ENCODE results near the gene SLC44A3.

The SLC44A3 gene

DNA sequence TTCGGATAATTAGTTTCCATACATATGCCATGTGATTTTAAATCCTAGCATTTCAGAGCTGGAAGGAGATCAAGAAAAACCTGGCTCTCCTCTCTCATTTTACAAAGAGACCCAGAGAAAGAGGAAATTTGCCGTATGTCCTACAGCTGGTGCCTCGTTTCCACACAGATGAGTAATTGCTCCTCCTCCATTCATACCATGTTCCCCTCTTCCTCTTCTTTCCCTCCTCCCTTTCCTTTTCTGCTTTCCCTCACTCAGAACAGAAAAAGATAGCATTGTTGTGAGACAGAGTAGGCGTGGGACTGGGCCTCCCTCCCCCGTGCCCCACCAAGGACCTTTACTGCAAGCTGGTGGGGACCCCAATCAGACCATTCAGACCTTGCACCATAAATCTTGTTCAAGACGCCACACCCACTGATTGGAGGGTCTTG lies 13.7 kb upstream of the SLC44A3 start:
- in situ Hi-C loops (cut with MboI; ENCODE audit: low sequenced_read_pairs), result loop anchor here (25.0 kb wide), 2 partner anchors 469 to 744 kb away; no protein-coding TSS in a partner anchor
- no peak overlapping the region for H3K4me3 ChIP-seq
- no peaks in the 10 kb centered on the region for H3K36me3 ChIP-seq (replicated peaks)
- no peaks in the 10 kb centered on the region for H3K27me3 ChIP-seq (ENCODE audit: low read depth)
- H3K4me1 ChIP-seq, result peaks cover 24% of the 10 kb centered on the region
- DNase-seq (ENCODE audit: low spot score in 2 of 2), result no peak
- H3K9me3 ChIP-seq, result no peaks in the 10 kb centered on the region

DNA sequence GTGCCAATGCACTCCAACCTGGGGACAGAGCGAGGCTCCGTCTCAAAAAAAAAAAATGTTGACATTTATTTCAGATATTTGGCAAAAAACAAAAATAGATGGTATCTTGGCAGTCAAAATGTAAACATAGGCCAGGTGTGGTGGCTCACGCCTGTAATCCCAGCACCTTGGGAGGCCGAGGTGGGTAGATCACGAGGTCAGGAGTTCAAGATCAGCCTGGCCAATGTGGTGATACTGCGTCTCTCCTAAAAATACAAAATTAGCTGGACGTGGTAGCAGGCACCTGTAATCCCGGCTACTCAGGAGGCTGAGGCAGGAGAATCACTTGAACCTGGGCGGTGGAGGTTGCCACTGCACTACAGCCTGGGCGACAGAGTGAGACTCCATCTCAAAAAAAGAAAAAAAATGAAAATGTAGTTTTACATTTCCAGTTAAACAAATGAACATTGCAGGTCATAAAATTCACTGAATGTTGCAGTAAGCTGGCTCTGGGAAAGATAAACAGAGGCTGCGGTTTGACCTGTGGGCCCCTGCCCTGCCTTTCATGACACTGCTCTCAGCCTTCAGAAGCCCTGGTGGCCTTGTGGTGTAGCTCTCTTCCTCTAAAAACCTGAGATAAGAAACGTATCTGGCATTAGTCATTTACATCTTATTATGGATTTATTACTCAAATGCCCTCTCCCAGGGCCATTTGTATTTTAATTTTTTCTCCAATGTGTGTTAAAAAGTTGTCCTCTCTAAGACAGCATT lies 12.2 kb upstream of the SLC44A3 start:
- Histone ChIP-seq H3K36me3 (replicated peaks) (no peaks in the 10 kb centered on the region), H3K27me3 (ENCODE audit: low read depth) (no peaks in the 10 kb centered on the region), H3K4me1 (peaks cover 20% of the 10 kb centered on the region), H3K4me3 (no peak overlapping the region), H3K9me3 (no peaks in the 10 kb centered on the region)
- peak in 1 of 2 experiments; percentile 48 for DNase-seq (ENCODE audit: low spot score in 2 of 2)
- in situ Hi-C loops (cut with MboI; ENCODE audit: low sequenced_read_pairs), result loop anchor here (25.0 kb wide), 2 partner anchors 471 to 746 kb away; no protein-coding TSS in a partner anchor

DNA sequence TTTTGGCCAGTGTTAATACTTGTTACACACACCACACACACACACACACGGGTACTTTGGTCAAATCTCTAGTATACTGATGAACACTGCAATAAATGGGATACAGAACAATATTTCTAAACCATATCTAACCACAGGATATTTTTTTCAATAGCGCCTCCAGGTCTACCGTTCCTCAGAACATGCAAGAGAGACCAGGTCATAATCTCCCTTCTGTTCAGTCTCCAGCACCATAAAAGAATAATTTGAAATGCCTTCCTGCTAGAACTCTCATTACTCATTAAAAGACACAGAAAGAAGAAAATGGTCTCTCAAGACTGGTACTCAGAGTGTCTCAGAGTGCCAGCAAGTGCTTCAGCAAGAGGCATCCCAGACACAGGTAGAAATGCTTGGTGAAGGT lies 11.5 kb upstream of the SLC44A3 start:
- no peaks in the 10 kb centered on the region for H3K9me3 ChIP-seq
- H3K36me3 ChIP-seq (replicated peaks), result no peaks in the 10 kb centered on the region
- DNase-seq (ENCODE audit: low spot score in 2 of 2), result no peak
- H3K4me3 ChIP-seq, result no peak overlapping the region
- peaks cover 20% of the 10 kb centered on the region for H3K4me1 ChIP-seq
- H3K27me3 ChIP-seq (ENCODE audit: low read depth), result no peaks in the 10 kb centered on the region
- in situ Hi-C loops (cut with MboI; ENCODE audit: low sequenced_read_pairs), result loop anchor here (25.0 kb wide), 2 partner anchors 471 to 746 kb away; no protein-coding TSS in a partner anchor

DNA sequence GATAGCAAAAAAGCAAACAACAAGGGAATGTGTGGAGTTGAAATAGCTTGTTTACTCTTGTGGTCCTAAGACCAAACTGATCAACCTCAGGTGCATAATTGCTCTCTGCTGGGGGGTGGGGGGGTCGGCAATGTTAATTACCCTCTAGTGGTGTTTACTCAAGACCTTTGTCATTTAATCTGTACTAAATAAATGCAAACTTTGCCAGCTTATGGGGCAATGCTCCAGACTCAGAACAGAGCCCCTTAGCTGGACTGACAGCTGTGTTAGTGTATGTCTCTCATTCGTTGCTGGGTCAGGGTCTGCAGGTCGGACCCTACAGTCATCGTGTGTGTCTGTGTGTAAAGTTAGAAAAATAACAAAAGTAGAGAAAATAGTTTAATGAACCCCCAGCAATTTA lies 7.2 kb upstream of the SLC44A3 start:
- Histone ChIP-seq H3K4me3 (no peak overlapping the region), H3K27me3 (ENCODE audit: low read depth) (no peaks in the 10 kb centered on the region), H3K9me3 (no peaks in the 10 kb centered on the region; the same call in 1 of the 2 replicates), H3K4me1 (peaks cover 18% of the 10 kb centered on the region), H3K36me3 (replicated peaks) (no peaks in the 10 kb centered on the region)
- DNase-seq (ENCODE audit: low spot score in 2 of 2), result no peak
- in situ Hi-C loops (cut with MboI; ENCODE audit: low sequenced_read_pairs), result loop anchor here (25.0 kb wide), 2 partner anchors 476 to 751 kb away; no protein-coding TSS in a partner anchor

DNA sequence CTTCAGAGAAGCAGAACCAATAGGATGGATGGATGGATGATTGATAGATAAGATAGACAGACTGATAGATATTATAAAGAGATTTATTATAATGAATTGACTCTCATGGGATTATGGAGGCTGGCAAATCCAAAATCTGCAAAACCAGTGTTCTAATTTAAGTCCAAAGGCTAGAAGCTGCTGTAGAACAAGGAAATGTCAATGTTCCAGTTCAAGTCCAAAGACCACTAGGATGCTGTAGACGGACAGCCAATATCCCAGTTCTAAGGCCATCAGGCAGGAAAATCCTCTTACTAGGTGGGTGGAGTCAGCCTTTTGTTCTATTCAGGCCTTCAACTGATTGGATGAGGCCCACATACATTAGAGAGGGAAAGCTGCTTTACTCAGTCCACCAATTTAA lies 4.1 kb upstream of the SLC44A3 start:
- no peak for DNase-seq (ENCODE audit: low spot score in 2 of 2)
- no peaks in the 10 kb centered on the region for H3K27me3 ChIP-seq (ENCODE audit: low read depth)
- no peak overlapping the region for H3K4me3 ChIP-seq
- in situ Hi-C loops (cut with MboI; ENCODE audit: low sequenced_read_pairs), result loop anchor here (25.0 kb wide), 2 partner anchors 479 to 754 kb away; no protein-coding TSS in a partner anchor
- no peaks in the 10 kb centered on the region for H3K36me3 ChIP-seq (replicated peaks)
- H3K4me1 ChIP-seq, result peaks cover 2% of the 10 kb centered on the region; the same call in 1 of the 2 replicates
- no peaks in the 10 kb centered on the region; the same call in 1 of the 2 replicates for H3K9me3 ChIP-seq

DNA sequence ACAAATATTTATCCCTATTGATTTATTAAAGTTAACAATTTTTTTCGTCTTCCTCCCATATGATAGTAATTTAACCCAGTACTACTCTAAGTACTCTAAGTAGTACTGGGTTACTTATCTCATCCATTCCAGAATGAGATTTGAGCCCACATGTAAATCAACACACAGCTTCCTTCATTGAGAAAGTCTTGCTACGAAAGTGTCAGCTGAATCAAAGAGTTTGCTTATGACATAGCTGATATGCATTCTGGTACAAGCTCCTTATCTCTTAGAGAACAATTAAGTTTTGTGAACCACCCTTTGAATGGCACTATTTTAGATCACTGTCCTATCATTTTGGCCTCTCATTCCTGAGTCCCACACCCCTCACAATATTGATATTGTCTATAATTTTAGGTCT lies 2.4 kb upstream of the SLC44A3 start:
- in situ Hi-C loops (cut with MboI; ENCODE audit: low sequenced_read_pairs), result loop anchor here (25.0 kb wide), 2 partner anchors 480 to 755 kb away; no protein-coding TSS in a partner anchor
- no peak for DNase-seq (ENCODE audit: low spot score in 2 of 2)
- Histone ChIP-seq H3K4me3 (no peak overlapping the region), H3K9me3 (no peaks in the 10 kb centered on the region; the same call in 1 of the 2 replicates), H3K36me3 (replicated peaks) (no peaks in the 10 kb centered on the region), H3K4me1 (peaks cover 2% of the 10 kb centered on the region), H3K27me3 (ENCODE audit: low read depth) (no peaks in the 10 kb centered on the region)

DNA sequence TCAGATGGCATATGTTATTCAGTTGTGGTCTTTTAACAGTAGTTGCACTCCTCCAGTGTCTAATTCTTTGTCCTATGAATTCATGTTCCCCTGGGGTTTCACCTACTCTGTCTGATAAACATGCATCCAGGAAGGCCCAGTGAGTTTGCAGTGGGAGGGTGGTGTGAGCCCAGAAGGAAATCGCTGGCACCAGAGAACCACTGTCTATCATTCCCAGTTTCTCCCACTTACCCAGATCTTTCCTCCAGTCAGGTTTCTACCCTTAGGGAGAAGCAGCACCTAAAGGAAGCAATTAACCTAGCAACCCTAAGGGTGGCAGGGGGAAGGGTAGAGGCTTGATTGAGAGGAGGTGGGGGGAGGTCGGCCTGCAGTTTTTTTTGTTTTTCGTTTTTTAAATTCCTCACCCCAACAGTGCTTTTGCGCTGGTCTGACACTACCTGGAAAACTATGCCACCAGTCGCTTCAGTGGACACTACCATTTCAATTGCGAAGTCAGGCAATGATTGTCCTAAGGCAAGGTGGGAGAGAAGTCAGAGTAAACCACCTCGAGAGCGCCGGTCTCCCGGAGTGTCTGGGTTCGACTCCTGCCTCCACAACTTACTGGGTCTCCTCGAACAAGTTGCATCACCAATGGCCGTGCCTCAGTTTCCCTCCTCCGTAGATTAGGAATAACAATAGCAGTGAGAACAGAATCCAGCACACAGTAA lies 766 bp upstream of the SLC44A3 start:
- peak overlapping the region; percentile 43 for H3K4me3 ChIP-seq
- in situ Hi-C loops (cut with MboI; ENCODE audit: low sequenced_read_pairs), result loop anchor here (25.0 kb wide), 2 partner anchors 482 to 757 kb away; no protein-coding TSS in a partner anchor

DNA sequence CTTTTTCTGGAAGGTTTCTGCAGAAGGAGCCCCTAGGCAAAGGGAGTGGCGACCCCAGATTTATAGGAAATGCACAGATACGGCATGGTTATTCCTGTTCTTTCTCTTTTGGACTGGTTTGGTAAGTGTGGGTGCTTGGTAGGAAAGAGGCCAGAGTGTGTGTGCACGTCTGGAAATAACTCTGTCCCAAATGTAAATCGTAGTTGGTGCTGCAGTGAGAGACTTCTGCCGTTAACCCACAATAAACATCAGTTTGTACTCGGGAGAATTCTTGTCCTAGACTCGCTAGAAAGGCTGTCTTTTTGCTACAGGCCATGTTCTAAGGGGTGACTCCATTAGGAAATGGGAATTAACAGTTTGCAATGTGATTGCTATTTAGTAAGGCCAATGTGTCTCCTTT lies 779 bp downstream of the SLC44A3 start:
- DNase-seq (ENCODE audit: low spot score in 2 of 2), result no peak
- H3K9me3 ChIP-seq, result no peaks in the 10 kb centered on the region; the same call in 1 of the 2 replicates
- in situ Hi-C loops (cut with MboI; ENCODE audit: low sequenced_read_pairs), result loop anchor here (25.0 kb wide), 2 partner anchors 484 to 759 kb away; no protein-coding TSS in a partner anchor
- H3K4me3 ChIP-seq, result peak overlapping the region; percentile 43
- no peaks in the 10 kb centered on the region for H3K27me3 ChIP-seq (ENCODE audit: low read depth)
- peaks cover 2% of the 10 kb centered on the region for H3K4me1 ChIP-seq
- no peaks in the 10 kb centered on the region for H3K36me3 ChIP-seq (replicated peaks)

More for the DNA sequence above, 766 bp upstream of the SLC44A3 start:
- no peak for DNase-seq (ENCODE audit: low spot score in 2 of 2)
- peaks cover 2% of the 10 kb centered on the region for H3K4me1 ChIP-seq
- H3K36me3 ChIP-seq (replicated peaks), result no peaks in the 10 kb centered on the region
- no peaks in the 10 kb centered on the region; the same call in 1 of the 2 replicates for H3K9me3 ChIP-seq
- no peaks in the 10 kb centered on the region for H3K27me3 ChIP-seq (ENCODE audit: low read depth)

DNA sequence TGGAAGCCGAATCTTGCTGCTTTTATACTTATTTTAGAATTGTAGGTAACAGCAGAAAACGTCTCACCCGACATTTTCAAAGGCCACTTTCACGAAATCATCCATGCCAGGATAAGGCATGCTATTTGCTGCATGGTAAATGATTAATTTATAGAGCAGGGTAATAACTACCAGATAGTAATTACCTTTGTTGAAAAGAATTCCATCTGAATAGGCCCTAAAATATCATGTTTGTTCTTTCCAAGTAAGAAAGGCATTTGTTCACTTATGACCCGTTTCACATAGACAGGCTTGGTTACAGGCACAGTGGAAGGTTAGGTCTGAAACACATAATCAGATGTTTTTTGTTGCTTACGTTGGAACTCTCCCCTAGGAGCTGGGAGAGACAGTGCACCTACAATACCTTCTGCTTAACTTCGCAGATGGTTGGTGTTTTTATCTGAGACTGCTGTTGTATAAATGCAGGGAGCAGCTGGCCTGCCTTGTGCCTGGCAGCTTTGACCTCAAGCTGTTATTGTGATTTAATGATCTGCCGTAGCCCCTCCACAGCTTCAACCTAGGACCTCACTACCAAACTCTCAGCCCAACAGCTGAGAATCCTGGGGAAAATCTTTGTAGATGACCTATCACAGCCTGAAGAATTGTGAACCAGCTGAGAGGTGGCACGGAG lies 1.6 kb downstream of the SLC44A3 start:
- in situ Hi-C loops (cut with MboI; ENCODE audit: low sequenced_read_pairs), result loop anchor here (25.0 kb wide), 2 partner anchors 484 to 759 kb away; no protein-coding TSS in a partner anchor
- DNase-seq (ENCODE audit: low spot score in 2 of 2), result no peak

DNA sequence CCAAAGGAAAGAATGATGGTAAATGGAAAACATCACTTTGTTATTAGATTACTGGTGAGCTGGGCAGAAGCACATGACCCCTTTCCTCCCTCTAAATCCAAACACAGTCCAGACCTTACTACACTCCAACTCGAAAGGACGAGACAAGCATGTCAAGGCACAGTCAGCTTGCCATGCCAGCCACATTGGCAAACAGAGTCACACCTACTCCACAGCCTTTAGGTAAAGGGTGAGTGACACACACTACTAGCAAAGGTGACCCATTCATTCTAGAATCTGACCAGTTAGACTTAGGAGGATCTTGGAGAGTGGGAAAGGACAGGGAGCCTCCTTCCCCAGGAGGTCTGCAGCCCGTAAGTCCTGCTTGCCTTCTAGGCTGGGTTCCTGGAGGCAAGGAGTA lies 3.0 kb downstream of the SLC44A3 start:
- Histone ChIP-seq H3K9me3 (no peaks in the 10 kb centered on the region), H3K27me3 (ENCODE audit: low read depth) (no peaks in the 10 kb centered on the region), H3K4me3 (no peak overlapping the region), H3K36me3 (replicated peaks) (no peaks in the 10 kb centered on the region), H3K4me1 (peaks cover 2% of the 10 kb centered on the region)
- DNase-seq (ENCODE audit: low spot score in 2 of 2), result no peak
- in situ Hi-C loops (cut with MboI; ENCODE audit: low sequenced_read_pairs), result loop anchor here (25.0 kb wide), 2 partner anchors 486 to 761 kb away; no protein-coding TSS in a partner anchor

More for the DNA sequence above, 1.6 kb downstream of the SLC44A3 start:
- Histone ChIP-seq H3K36me3 (replicated peaks) (no peaks in the 10 kb centered on the region), H3K4me1 (peaks cover 2% of the 10 kb centered on the region), H3K9me3 (no peaks in the 10 kb centered on the region; the same call in 1 of the 2 replicates), H3K27me3 (ENCODE audit: low read depth) (no peaks in the 10 kb centered on the region), H3K4me3 (no peak overlapping the region)

DNA sequence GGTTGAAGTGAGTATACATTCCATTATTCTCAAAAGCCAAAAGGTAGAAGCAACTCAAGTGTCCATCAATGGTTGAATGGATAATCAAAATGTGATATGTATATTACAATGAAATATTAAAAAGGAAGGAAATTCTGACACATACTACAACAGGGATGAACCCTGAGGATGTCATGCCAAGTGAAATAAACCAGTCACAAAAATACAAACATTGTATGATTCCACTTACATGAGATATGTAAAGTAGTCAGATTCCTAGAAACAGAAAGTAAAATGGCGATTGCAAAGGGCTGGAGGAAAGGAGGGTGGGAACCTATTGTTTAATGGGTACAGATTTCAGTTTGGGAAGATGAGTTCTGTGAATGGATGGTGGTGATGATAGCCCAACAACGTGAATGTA lies 5.8 kb downstream of the SLC44A3 start:
- no peaks in the 10 kb centered on the region for H3K27me3 ChIP-seq (ENCODE audit: low read depth)
- no peak for DNase-seq (ENCODE audit: low spot score in 2 of 2)
- no peaks in the 10 kb centered on the region; the same call in 1 of the 2 replicates for H3K4me1 ChIP-seq
- H3K9me3 ChIP-seq, result no peaks in the 10 kb centered on the region
- no peak overlapping the region for H3K4me3 ChIP-seq
- no peaks in the 10 kb centered on the region for H3K36me3 ChIP-seq (replicated peaks)
- in situ Hi-C loops (cut with MboI; ENCODE audit: low sequenced_read_pairs), result no loop called here

DNA sequence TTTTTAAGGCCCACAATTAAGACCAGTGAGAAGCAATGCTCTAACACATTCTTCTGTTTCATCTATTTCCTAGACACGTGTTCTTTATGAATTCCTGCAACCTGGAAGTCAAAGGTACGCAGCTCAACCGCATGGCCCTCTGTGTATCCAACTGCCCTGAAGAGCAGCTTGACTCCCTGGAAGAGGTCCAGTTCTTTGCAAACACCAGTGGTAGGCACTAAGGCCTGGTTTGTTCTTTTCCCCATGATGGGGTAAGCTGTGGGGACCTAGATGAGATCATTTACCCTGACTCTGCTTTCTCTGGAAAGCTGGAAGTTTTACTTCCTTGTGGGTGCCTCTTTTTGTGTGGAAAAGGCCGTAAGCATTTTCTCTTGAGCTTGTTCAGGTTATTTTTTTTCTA lies 7.3 kb downstream of the SLC44A3 start:
- no peak overlapping the region for H3K4me3 ChIP-seq
- no peaks in the 10 kb centered on the region for H3K27me3 ChIP-seq (ENCODE audit: low read depth)
- H3K9me3 ChIP-seq, result no peaks in the 10 kb centered on the region
- in situ Hi-C loops (cut with MboI; ENCODE audit: low sequenced_read_pairs), result no loop called here
- H3K4me1 ChIP-seq, result no peaks in the 10 kb centered on the region
- no peaks in the 10 kb centered on the region for H3K36me3 ChIP-seq (replicated peaks)
- no peak for DNase-seq (ENCODE audit: low spot score in 2 of 2)

DNA sequence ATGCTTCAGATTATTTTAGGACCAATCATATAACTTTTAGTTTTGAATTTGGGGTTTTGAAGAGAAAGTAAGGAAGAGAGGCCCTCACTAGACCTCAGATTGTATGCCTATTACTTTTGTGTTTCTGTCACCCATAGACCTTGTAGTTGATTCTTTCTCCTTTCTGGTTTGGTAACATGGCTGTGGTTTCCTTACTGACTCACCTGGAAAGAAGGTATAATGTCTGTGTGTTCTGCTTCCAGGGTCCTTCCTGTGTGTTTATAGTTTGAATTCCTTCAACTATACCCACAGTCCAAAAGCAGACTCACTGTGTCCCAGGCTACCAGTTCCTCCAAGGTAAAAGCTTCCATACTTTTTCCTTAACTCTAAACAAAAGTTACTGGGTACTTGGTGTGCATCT lies 8.1 kb downstream of the SLC44A3 start:
- in situ Hi-C loops (cut with MboI; ENCODE audit: low sequenced_read_pairs), result no loop called here
- Histone ChIP-seq H3K9me3 (no peaks in the 10 kb centered on the region), H3K27me3 (ENCODE audit: low read depth) (no peaks in the 10 kb centered on the region), H3K4me1 (no peaks in the 10 kb centered on the region), H3K4me3 (no peak overlapping the region), H3K36me3 (replicated peaks) (no peaks in the 10 kb centered on the region)
- DNase-seq (ENCODE audit: low spot score in 2 of 2), result no peak

Data from HAP-1 (cell line).